ENCODE measurements around the gene PLVAP.

Gene PLVAP

DNA sequence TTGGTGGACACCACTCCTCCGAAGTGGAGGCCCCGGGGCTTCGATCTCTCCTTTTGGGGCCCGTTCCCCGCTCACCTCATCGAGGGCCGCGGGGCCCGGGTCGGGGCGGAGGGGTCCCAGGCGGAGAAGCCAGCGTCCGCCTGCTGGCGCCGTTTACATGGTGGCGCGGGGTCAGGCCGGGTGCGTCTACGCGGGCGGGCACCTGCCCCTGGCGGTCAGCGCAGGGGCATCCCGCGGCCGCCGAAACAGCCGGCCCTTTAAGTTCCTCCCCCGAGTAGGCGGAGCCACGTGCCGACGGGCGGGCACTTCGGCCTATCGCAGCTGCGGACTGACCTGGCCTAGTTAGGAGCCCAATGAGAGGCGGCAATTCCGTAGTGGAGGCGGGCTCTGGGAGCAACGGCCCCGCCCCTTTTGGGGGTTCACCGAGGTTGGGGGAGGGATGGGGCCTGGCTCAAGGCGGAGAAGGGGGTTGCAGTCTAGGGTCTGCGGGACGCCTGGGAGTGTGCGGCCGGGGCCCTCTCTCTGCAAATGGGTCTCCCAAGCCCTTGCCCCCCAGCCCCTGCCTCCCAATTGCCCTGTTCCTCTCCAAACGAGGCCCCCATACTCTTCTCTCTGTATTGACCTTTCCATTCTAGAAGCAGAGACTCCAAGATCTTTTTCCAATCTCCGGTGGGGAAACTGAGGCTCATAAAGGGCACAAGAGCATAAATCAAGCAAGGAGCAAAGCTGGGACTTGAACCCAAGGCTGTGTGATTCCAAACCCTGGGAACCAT, 73.8 kb downstream of the PLVAP start, which contains the start of gene ABHD8:
ABHD8 (minus strand) TSS at position 259 of the 773 bp plus-strand sequence. CDS start 1,809 bp downstream, outside the sequence.
- Histone ChIP-seq H3K27ac (peak within 1 kb of the TSS; percentile 84), H3K4me3 (ENCODE audit: low read depth, low read length) (peak within 1 kb of the TSS; percentile 67), H3K9me3 (ENCODE audit: severe bottlenecking) (peaks cover 1% of the 10 kb centered on the region), H3K27me3 (ENCODE audit: insufficient read depth, low read depth, severe bottlenecking) (no peaks in the 10 kb centered on the region), H3K36me3 (peaks cover 17% of the 10 kb centered on the region)
- peak; percentile 97 for DNase-seq
- TF ChIP-seq, protein P1, sequence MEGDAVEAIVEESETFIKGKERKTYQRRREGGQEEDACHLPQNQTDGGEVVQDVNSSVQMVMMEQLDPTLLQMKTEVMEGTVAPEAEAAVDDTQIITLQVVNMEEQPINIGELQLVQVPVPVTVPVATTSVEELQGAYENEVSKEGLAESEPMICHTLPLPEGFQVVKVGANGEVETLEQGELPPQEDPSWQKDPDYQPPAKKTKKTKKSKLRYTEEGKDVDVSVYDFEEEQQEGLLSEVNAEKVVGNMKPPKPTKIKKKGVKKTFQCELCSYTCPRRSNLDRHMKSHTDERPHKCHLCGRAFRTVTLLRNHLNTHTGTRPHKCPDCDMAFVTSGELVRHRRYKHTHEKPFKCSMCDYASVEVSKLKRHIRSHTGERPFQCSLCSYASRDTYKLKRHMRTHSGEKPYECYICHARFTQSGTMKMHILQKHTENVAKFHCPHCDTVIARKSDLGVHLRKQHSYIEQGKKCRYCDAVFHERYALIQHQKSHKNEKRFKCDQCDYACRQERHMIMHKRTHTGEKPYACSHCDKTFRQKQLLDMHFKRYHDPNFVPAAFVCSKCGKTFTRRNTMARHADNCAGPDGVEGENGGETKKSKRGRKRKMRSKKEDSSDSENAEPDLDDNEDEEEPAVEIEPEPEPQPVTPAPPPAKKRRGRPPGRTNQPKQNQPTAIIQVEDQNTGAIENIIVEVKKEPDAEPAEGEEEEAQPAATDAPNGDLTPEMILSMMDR (IDR thresholded peaks at IDR 0.05; ENCODE audit: low read depth, low read length): peak; percentile 58

DNA sequence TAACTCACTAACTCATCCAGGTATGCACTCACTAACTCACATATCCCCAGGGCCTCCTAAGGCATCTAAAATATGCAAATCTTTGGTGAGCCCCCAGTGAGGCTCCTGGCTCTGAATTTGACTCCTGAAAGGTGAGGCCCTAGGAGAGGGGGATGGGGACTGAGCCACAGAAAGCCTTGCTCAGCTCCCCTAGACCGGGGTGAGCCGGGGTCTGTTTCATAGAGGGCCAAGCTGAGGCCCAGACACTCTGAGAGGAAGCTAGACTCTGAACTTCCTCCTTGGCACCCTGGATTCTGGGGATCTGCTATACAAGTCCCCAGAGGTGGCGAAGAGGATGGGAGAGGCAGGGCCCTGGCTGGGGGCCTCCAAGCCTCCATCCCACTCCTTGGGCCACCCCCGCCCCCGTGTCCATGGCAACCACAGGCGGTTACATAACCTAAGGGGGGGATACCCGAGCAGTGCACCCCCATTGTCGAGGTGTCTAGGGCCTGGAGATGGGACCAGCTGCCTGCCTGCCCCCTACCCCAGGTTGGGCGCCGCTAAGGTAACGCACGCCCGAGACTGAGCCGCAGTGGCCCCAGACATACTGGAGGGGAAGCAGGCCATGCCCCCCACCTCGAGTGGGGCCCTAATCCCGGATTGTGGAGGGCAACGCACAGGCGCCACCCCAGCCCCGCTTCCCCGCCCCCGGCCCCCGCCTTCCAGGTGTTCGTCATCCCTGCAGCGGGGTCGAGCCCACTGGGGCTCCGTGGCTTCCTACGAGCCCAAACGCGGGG, 74.6 kb downstream of the PLVAP start:
- Histone ChIP-seq H3K36me3 (peaks cover 21% of the 10 kb centered on the region), H3K27me3 (ENCODE audit: insufficient read depth, low read depth, severe bottlenecking) (no peaks in the 10 kb centered on the region), H3K27ac (peak overlapping the region; percentile 84), H3K9me3 (ENCODE audit: severe bottlenecking) (peaks cover 6% of the 10 kb centered on the region), H3K4me3 (ENCODE audit: low read depth, low read length) (peak overlapping the region; percentile 67)
- TF ChIP-seq, protein P1 (IDR thresholded peaks at IDR 0.05; ENCODE audit: low read depth, low read length): no peak
- no peak for DNase-seq
